Karpas-422 (cell line): ENCODE measurements around the gene KRT14. TPM values are rescaled to one million over a fixed set of nuclear protein-coding genes. Genes with fewer than 3 reads are reported as not detected.
"Not testable (repeated sequence)": the region's sequence is repeated elsewhere in the genome, so short reads cannot be mapped to it uniquely, and the experiment has no call there.

Experiments
- DNase-seq: peaks from one replicate; pipeline ENCODE4 v3.0.0-alpha.2; 2015
- H2AFZ ChIP-seq: fragments of 200-600 bp; sonication (generic); 2 replicates; pipeline ENCODE4 v1.6.1; 2014; ENCODE audit warnings: antibody characterized with exemption, low read length, mixed read lengths
- H3K27ac ChIP-seq: fragments of 200-600 bp; sonication (generic); 2 replicates; pipeline ENCODE4 v1.5.1; 2014; ENCODE audit warnings: mild to moderate bottlenecking, low read length, moderate library complexity
- H3K27me3 ChIP-seq: fragments of 200-600 bp; sonication (generic); 2 replicates; pipeline ENCODE4 v1.6.1; 2014; ENCODE audit warnings: low read length, mixed read lengths
- H3K36me3 ChIP-seq: fragments of 200-600 bp; sonication (generic); 2 replicates; pipeline ENCODE4 v1.6.1; 2014; ENCODE audit warnings: low read length, mixed read lengths; ENCODE audit not compliant: insufficient read depth
- H3K4me1 ChIP-seq: fragments of 200-600 bp; sonication (generic); 2 replicates; pipeline ENCODE4 v1.6.1; 2014; ENCODE audit warnings: mild to moderate bottlenecking, low read length, mixed read lengths
- H3K4me2 ChIP-seq: fragments of 200-600 bp; sonication (generic); 2 replicates; pipeline ENCODE4 v1.6.1; 2014; ENCODE audit warnings: low read length, low read depth, mild to moderate bottlenecking; ENCODE audit not compliant: poor library complexity, severe bottlenecking
- H3K4me3 ChIP-seq: fragments of 200-600 bp; sonication (generic); 2 replicates; pipeline ENCODE4 v1.5.1; 2014; ENCODE audit warnings: mild to moderate bottlenecking, antibody characterized with exemption, low read length, mixed read lengths
- H3K79me2 ChIP-seq: fragments of 200-600 bp; sonication (generic); 2 replicates; pipeline ENCODE4 v1.6.1; 2014; ENCODE audit warnings: mild to moderate bottlenecking, low read length, mixed read lengths
- H3K9ac ChIP-seq: fragments of 200-600 bp; sonication (generic); 2 replicates; pipeline ENCODE4 v1.6.0; 2014; ENCODE audit warnings: low read length
- H3K9me2 ChIP-seq: fragments of 200-600 bp; sonication (generic), shearing (Covaris generic); replicated peaks from 2 replicates; pipeline ENCODE4 v1.6.0; 2014; ENCODE audit warnings: mild to moderate bottlenecking, low read length, moderate library complexity; ENCODE audit not compliant: insufficient read depth
- H3K9me3 ChIP-seq: fragments of 300-700, 200-600 bp; sonication (generic); 2 replicates; pipeline ENCODE4 v1.6.1; 2014; ENCODE audit warnings: low read length, mixed read lengths
- H4K20me1 ChIP-seq: fragments of 200-600 bp; sonication (generic); 2 replicates; pipeline ENCODE4 v1.6.1; 2014; ENCODE audit warnings: mild to moderate bottlenecking, antibody characterized with exemption, low read length, low read depth; ENCODE audit not compliant: insufficient read depth
- total RNA-seq: library from RNA; depleted of rRNA; stranded (reverse); fragments of >200 nt; shearing (Covaris generic); gene quantifications from 2 replicates; pipeline ENCODE4 v1.2.3, GENCODE V29; 2014; ENCODE audit warnings: low replicate concordance

Gene KRT14
- total RNA-seq, 1 experiment from 2014 or later, result not detected

DNA sequence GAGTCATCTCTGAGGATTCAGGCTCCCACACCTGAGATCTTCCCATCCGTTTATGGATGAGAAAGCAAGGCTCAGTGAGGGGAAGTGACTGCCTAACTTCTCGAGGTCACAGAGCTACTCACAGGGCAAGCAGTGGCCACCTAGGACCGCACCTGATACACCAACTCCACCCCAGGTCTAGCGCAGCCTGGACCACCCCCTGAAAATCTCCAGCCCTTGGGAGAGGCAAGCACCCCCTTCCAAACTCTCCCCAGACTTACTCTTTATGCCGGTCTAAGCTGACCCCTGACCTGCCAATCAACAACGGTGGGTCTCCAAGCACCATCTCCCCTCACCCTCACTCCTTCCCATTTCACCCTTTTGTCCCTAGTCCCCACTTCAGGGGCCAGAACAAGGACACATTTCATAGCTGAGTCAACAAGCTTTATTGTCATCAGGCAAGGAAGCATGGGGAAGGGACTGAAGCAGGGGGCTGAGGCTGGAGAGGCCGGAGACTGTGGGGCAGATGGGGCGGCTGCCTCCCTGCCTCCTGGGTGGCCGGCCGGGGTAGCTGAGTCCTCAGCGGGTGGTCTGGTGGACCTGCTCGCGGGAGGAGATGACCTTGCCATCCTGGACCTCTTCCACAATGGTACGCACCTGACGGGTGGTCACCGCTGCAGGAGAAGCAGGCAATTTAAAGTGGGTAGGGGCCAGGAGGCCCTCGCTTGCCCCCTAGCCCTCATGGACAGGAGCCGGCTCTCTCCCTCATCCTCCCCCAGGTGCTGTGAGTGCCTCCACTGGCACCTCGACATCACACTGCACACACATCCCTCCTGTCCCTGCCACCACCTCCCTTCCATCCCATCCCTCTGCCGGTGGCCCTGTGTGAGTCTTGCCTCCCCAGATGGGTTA lies 32.6 kb upstream of the KRT14 start:
- no peaks in the 10 kb centered on the region for H3K4me1 ChIP-seq
- H3K4me2 ChIP-seq, result no peak overlapping the region
- no peaks in the 10 kb centered on the region for H3K79me2 ChIP-seq
- no peak overlapping the region for H3K9ac ChIP-seq
- H3K9me2 ChIP-seq, result no peaks in the 10 kb centered on the region
- no peaks in the 10 kb centered on the region; the same call in 1 of the 2 replicates for H4K20me1 ChIP-seq
- H3K27me3 ChIP-seq, result no peaks in the 10 kb centered on the region
- H3K27ac ChIP-seq, result no peak overlapping the region
- no peaks in the 10 kb centered on the region for H3K36me3 ChIP-seq
- H3K9me3 ChIP-seq, result no peaks in the 10 kb centered on the region
- H2AFZ ChIP-seq, result no peak overlapping the region
- no peak overlapping the region for H3K4me3 ChIP-seq
- no peak for DNase-seq

DNA sequence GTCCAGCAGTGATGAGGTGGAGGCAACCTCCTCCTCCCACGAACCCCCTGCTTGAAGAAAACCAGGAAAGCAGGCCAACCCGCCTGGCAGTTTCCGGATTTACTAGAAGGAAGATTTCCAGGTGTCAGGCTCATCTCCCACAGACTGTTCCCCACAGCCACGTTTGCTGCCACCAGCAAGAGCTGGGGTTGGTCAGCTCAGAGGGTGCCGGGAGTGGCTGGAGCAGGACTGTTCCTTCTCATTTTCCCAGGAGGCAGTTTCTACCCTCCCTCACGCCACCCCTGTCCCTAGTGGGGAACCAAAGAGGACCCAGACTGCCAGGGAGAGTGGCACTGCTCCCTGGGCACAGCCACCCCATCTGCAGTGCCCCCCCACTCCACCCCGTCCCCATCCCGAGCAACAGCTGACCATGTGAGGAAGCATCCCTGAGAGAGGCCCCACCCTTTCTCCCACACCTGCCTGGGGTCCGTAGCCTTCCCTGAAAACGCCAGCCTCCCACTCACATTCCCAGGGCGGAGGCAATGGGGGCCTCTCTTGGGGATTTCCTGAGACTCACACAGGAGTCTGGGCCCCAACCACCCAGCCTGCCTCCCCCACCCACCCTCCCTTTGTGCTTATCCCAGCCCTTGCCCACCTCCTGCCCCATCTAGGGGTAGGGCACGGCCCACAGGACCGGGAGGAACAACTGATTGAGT lies 31.8 kb upstream of the KRT14 start:
- Histone ChIP-seq H3K9ac (no peak overlapping the region), H3K9me3 (no peaks in the 10 kb centered on the region)

DNA sequence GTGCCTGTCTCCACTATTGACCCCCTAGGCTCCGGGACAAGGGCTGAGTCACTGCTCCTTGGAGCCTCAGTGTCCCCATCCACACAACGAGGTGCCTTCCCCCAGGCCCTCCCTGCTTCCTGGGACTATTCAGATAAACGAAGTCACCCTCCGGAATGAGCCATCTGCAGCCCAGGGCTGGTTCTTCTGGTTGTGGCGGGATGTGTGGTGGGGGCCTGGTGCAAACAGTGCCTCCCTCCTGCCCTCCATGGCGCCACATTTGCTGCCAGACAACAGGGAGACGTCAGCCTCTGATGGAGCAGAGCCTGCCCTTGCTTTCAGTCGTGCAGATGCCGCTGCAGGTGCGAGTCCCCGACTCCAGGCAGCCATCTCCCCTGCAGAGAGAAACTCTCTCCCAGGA lies 31.0 kb upstream of the KRT14 start:
- H3K36me3 ChIP-seq, result no peaks in the 10 kb centered on the region
- no peaks in the 10 kb centered on the region for H3K4me1 ChIP-seq
- H3K27ac ChIP-seq, result no peak overlapping the region
- no peaks in the 10 kb centered on the region; the same call in 1 of the 2 replicates for H4K20me1 ChIP-seq
- H3K27me3 ChIP-seq, result no peaks in the 10 kb centered on the region
- no peak for DNase-seq
- H3K9me3 ChIP-seq, result no peaks in the 10 kb centered on the region
- H3K79me2 ChIP-seq, result no peaks in the 10 kb centered on the region
- no peak overlapping the region for H2AFZ ChIP-seq
- H3K4me3 ChIP-seq, result no peak overlapping the region
- H3K4me2 ChIP-seq, result no peak overlapping the region
- no peaks in the 10 kb centered on the region for H3K9me2 ChIP-seq
- H3K9ac ChIP-seq, result no peak overlapping the region

More for the DNA sequence above, 31.8 kb upstream of the KRT14 start:
- Histone ChIP-seq H3K4me1 (no peaks in the 10 kb centered on the region), H3K27me3 (no peaks in the 10 kb centered on the region), H3K27ac (no peak overlapping the region), H4K20me1 (no peaks in the 10 kb centered on the region; the same call in 1 of the 2 replicates), H3K9me2 (no peaks in the 10 kb centered on the region), H3K4me2 (no peak overlapping the region), H3K4me3 (no peak overlapping the region), H2AFZ (no peak overlapping the region), H3K79me2 (no peaks in the 10 kb centered on the region), H3K36me3 (no peaks in the 10 kb centered on the region)
- DNase-seq, result no peak

DNA sequence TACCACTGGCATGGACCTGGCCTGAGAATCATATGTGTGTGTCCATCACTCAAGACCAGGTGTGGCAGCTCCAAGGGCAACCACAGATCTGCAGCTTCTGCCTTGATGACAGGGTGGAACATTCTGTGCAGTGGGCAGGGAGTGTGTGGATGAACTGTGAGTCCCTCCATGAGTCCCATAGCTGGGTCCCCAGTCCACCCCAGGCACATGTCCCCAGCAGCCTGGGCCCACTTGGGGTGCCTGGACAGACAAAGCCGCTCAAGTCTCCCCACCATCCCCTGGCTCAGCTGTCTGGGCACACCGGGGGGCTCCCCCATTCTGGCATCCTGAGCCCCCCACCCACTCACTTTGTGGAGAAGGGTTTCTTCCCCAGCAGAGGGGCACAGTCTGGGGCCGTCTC lies 30.4 kb upstream of the KRT14 start:
- no peaks in the 10 kb centered on the region for H3K79me2 ChIP-seq
- H2AFZ ChIP-seq, result no peak overlapping the region
- no peak overlapping the region for H3K4me3 ChIP-seq
- no peaks in the 10 kb centered on the region for H3K9me2 ChIP-seq
- H3K4me2 ChIP-seq, result no peak overlapping the region
- no peaks in the 10 kb centered on the region for H3K36me3 ChIP-seq
- DNase-seq, result no peak
- H3K4me1 ChIP-seq, result no peaks in the 10 kb centered on the region
- H3K9ac ChIP-seq, result no peak overlapping the region
- no peaks in the 10 kb centered on the region for H3K9me3 ChIP-seq
- H3K27me3 ChIP-seq, result no peaks in the 10 kb centered on the region
- H3K27ac ChIP-seq, result no peak overlapping the region
- H4K20me1 ChIP-seq, result no peaks in the 10 kb centered on the region; the same call in 1 of the 2 replicates

DNA sequence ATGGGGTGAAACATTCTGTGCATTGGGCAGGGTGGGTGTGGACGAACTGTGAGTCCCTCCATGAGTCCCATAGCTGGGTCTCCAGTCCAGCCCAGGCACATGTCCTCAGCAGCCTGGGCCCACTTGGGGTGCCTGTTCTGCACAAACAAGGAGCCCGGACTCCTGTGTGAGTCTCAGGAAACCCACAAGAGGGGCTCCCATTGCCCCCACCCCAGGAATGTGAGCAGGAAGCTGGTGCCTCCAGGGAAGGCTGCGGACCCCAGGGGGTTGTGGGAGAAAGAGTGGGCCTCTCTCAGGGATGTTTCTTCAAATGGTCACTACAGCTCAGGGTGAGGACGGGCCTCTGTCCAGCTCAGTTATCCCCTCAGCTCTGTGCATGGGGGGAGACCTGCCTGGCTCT lies 29.8 kb upstream of the KRT14 start:
- not testable (repeated sequence) for H3K9me2 ChIP-seq, H3K79me2 ChIP-seq, H3K9ac ChIP-seq, H3K4me1 ChIP-seq, H4K20me1 ChIP-seq, H2AFZ ChIP-seq, H3K4me2 ChIP-seq, H3K27ac ChIP-seq, DNase-seq, H3K36me3 ChIP-seq, H3K27me3 ChIP-seq, H3K9me3 ChIP-seq, H3K4me3 ChIP-seq

DNA sequence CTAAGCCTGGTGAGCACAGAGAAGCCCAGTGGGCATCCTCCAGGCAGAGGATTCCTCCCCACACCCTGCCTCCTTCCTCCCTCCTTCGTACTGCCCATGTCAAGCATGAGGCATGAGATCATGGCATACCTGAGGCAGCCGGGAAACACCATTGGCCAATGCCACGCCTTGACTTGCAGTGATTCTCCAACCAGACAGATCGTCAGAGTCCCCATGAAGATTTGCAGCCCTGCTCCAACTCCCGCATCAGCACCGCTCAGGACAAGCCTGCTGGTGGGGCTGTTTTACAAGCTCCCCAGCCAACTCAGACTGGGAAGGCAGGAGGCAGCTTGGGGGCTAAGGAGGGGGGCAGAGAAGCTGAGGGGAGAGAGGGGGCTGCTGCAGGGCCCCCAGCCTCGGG lies 28.8 kb upstream of the KRT14 start:
- H3K27me3 ChIP-seq, result no peaks in the 10 kb centered on the region
- no peak overlapping the region for H3K4me3 ChIP-seq
- no peaks in the 10 kb centered on the region; the same call in 1 of the 2 replicates for H4K20me1 ChIP-seq
- no peaks in the 10 kb centered on the region for H3K9me2 ChIP-seq
- H3K4me2 ChIP-seq, result no peak overlapping the region
- no peak overlapping the region for H3K27ac ChIP-seq
- no peak for DNase-seq
- no peaks in the 10 kb centered on the region for H3K79me2 ChIP-seq
- no peak overlapping the region for H2AFZ ChIP-seq
- H3K36me3 ChIP-seq, result no peaks in the 10 kb centered on the region
- H3K9me3 ChIP-seq, result no peaks in the 10 kb centered on the region
- no peaks in the 10 kb centered on the region for H3K4me1 ChIP-seq
- H3K9ac ChIP-seq, result no peak overlapping the region

DNA sequence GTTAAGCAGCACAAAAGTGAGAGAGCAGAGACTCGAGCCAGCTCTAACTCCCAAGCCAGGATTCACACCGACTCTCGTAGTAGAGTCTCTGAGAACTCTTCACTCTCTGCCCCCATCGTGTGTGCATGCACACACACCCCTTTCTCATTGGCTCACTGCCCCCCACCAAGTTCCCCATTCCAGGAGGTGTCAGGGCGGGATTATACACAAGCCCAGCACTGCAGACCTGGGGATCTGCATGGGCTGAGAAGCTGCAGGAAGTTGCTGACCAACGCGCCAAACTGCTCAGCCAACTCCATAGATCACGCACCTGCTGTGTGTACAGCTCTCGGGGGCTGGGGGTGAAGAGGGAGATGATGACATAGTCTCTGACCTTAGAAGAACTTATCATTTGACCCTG lies 28.1 kb upstream of the KRT14 start:
- not testable (repeated sequence) for H3K4me1 ChIP-seq, H3K27me3 ChIP-seq, H3K4me2 ChIP-seq, H3K27ac ChIP-seq, H3K9me2 ChIP-seq, H3K36me3 ChIP-seq, H3K79me2 ChIP-seq, H3K9me3 ChIP-seq, DNase-seq, H3K4me3 ChIP-seq, H3K9ac ChIP-seq, H2AFZ ChIP-seq, H4K20me1 ChIP-seq

DNA sequence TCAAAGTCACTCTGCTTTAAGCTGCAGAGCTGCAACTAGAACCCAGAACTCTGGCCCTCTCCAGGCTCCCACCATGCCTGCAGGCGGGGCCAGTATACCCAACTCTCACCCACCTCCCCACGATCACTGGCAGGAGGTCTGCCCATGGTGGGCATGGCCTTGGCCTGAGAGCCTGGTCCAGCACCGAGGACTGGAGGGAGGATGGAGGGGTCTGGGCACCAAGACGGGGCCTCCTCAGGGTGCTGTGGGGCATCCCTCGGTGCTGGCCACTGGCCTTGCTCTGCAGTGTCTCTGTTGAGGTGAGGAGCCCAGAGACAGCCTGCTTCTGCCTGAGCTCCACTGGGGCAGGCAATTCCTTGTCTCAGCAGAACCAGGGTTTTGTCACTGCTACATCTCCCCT lies 27.4 kb upstream of the KRT14 start:
- Histone ChIP-seq H3K9ac (no peak overlapping the region), H3K36me3 (no peaks in the 10 kb centered on the region), H3K9me2 (no peaks in the 10 kb centered on the region), H3K9me3 (no peaks in the 10 kb centered on the region), H3K27me3 (no peaks in the 10 kb centered on the region), H3K4me2 (no peak overlapping the region), H2AFZ (no peak overlapping the region), H3K4me3 (no peak overlapping the region), H3K4me1 (no peaks in the 10 kb centered on the region), H3K79me2 (no peaks in the 10 kb centered on the region), H4K20me1 (no peaks in the 10 kb centered on the region; the same call in 1 of the 2 replicates), H3K27ac (no peak overlapping the region)
- no peak for DNase-seq
